Omental fat pad (tissue), 4 donors: Measurements from ENCODE around the gene MPHOSPH6. TPM values are rescaled to one million over a fixed set of nuclear protein-coding genes. Genes with fewer than 3 reads are reported as not detected.

ENCODE experiments used
- ATAC-seq: fragments of 150-250 bp; one replicate; pipeline ENCODE4 v1.9.1; 2016; ENCODE audit warnings: mild to moderate bottlenecking, moderate library complexity; ENCODE audit not compliant: low FRiP score
- DNase-seq: peaks from one replicate; pipeline ENCODE4 v3.0.0-alpha.2; 2019; ENCODE audit warnings: low spot score
- total RNA-seq, 4 donors: library from RNA; depleted of rRNA; stranded (reverse); fragments of >200 nt; gene quantifications; one replicate each; pipeline ENCODE4 v1.1.0, GENCODE V29; 2016
- TF ChIP-seq, protein P1 (sequence below), 3 donors: fragments of 450-650 bp; IDR thresholded peaks; one replicate each; pipeline ENCODE4 v1.5.1; 2016 to 2017; ENCODE audit warnings: antibody characterized with exemption in 3 of 3, mild to moderate bottlenecking in 3 of 3, moderate library complexity in 2 of 3

The MPHOSPH6 gene
- total RNA-seq, 4 donors from 2014 or later, result 21.7 to 35.5 (median 34.3) TPM

DNA sequence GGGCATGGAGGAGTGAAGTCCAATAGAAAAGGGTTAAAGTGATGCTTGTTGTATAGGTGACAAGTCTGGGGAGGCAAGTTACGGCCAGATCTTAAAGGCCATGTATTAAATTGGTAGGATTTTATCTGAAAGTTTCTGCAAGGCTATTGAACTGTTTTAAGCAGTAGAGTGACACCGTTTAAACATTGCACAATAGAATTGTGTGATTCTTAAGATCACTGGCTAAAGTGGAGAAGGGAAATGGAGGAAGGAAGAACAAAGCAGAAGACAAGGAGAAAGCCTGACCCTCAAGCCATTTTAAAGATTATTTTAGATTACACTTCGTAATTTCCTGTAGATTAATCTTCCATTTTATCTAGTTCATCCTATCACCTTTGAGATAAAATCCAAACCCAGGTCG lies 5.6 kb upstream of the MPHOSPH6 start:
- DNase-seq, result no peak
- no peak for ATAC-seq
- TF ChIP-seq, protein P1, sequence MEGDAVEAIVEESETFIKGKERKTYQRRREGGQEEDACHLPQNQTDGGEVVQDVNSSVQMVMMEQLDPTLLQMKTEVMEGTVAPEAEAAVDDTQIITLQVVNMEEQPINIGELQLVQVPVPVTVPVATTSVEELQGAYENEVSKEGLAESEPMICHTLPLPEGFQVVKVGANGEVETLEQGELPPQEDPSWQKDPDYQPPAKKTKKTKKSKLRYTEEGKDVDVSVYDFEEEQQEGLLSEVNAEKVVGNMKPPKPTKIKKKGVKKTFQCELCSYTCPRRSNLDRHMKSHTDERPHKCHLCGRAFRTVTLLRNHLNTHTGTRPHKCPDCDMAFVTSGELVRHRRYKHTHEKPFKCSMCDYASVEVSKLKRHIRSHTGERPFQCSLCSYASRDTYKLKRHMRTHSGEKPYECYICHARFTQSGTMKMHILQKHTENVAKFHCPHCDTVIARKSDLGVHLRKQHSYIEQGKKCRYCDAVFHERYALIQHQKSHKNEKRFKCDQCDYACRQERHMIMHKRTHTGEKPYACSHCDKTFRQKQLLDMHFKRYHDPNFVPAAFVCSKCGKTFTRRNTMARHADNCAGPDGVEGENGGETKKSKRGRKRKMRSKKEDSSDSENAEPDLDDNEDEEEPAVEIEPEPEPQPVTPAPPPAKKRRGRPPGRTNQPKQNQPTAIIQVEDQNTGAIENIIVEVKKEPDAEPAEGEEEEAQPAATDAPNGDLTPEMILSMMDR (IDR thresholded peaks at IDR 0.05), result no peak

DNA sequence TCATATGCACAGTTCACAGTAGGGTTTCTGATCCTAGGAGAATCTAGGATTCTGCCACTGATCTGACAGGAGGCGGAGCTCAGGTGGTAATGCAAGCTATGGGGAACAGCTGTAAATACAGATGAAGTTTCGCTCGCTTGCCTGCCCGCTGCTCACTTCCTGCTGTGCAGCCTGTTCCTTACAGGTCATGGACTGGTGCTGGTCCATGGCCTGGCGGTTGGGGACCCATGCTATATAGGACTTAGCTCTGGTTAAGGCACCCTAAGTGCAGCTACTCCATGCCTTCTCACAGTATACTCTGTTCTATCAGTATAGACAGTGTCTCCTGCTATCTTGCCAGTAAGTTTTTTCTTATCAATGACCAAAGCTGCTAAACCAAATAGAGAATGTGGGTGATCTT lies 2.4 kb downstream of the MPHOSPH6 start:
- ATAC-seq (no peak), DNase-seq (no peak)
- TF ChIP-seq, protein P1 (IDR thresholded peaks at IDR 0.05), result no peak

DNA sequence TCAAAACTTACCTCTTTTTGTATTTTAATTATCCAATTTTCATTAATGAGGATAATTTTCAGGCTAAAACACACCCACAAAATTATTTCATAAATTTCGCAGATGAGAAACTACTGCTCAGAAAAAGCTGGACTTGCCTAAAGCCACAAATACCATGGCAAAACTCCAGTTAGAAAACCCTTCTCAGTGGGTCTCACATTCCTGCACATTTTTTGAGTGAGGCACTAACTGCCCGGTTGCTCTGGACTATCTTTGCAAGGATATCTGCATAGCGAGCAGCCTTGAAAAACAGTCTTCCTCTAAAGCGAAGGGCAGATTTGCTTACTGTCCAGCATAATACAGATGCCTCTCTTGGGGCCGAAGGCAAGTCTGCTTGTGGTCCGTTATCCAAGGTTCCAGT lies 9.8 kb downstream of the MPHOSPH6 start:
- ATAC-seq, result no peak
- TF ChIP-seq, protein P1 (IDR thresholded peaks at IDR 0.05), result no peak
- no peak for DNase-seq

DNA sequence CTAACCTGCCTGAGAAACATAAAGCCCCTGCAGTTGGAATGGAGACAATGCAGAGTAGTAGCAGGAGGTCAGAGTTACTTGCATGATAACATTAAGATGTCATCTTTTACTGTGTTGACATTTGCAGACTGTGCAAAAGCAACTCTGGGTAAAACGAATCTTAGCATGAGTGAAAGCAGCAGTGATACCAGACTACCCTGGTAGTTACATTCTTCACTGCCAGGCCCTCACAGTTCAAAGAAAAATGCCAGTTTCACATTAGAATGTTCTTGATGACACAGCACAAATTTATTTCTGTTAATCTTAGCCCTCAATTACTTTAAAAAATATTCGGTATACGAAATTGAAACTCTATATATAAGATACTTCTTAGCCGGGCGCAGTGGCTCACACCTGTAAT lies 12.2 kb downstream of the MPHOSPH6 start:
- TF ChIP-seq, protein P1 (IDR thresholded peaks at IDR 0.05), result no peak
- ATAC-seq (peak; percentile 11), DNase-seq (no peak)

DNA sequence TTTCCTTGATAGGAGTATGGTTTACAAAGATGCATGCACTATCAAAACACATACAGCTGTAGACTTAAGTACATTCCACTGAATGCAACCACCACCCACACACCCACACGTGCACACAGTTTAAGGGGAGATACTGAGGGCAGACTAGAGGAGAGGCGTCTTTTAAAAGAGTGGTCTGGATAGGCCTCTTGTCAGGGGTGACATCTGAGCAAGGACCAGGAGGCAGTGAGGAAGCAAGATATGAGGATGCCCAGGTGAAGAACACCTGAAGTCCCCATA lies 12.6 kb downstream of the MPHOSPH6 start:
- DNase-seq, result no peak
- ATAC-seq, result no peak
- TF ChIP-seq, protein P1 (IDR thresholded peaks at IDR 0.05), result no peak

DNA sequence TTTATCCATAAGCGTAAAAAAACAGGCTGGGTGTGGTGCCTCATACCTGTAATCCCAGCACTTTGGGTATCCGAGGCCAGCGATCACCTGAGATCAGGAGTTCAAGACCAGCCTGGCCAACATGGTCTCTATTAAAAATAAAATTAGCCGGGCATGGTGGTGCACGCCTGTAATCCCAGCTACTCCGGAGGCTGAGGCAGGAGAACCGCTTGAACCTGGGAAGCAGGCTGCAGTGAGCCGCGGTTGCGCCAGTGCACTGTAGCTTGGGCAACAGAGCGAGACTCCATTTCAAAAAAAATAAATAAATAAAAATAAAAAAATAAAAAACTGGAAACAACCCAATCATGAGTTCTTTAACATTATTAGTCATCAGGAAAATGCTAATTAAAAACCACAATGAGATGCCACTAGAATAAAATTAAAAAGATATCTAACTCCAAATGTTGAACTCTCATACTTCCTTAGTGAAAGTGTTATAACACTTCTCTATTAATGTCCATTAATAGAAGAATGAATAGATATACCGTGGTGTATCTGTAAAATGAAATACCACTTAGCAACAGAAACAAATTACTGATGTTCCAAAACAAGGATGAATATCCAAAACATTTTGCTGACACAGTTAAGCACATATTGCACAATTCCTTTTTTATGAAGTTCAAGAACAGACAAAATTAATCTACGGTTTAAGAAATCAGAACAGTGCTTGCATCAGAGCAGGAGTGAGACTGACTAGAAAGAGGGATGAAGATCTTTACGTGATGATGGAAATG lies 13.1 kb downstream of the MPHOSPH6 start:
- ATAC-seq (peak; percentile 87), DNase-seq (no peak)
- TF ChIP-seq, protein P1 (IDR thresholded peaks at IDR 0.05), result no peak

DNA sequence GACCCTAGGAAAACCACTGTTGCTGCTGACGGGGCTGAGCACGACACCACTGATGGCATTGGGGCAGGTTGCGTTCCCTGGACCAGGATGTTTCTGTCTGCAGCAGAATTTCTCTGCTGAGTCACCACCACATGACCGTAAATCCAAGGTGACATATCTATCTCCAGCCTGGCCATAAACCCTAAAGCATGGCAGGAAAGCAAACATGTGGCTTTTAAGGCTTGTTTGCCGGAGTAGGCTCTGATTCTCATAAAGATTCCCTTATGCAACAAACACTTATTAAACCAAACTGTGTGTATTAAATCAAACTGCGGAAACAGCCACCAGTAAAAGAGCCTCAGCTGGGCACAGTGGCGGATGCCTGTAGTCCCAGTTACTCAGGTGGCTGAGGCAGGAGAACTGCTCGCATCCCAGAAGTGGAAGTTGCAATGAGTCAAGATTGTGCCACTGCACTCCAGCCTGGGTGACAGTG lies 17.3 kb downstream of the MPHOSPH6 start:
- TF ChIP-seq, protein P1 (IDR thresholded peaks at IDR 0.05), result no peak
- DNase-seq, result no peak
- ATAC-seq, result no peak
